ENCODE data around the gene PBX2. TPM values are rescaled to one million over a fixed set of nuclear protein-coding genes. Genes with fewer than 3 reads are reported as not detected.
"Not testable (repeated sequence)": the region's sequence is repeated elsewhere in the genome, so short reads cannot be mapped to it uniquely, and the experiment has no call there.

Gene PBX2
- polyA plus RNA-seq, 6 donors from 2014 or later: 0.64 to 4.0 (median 3.1) TPM

DNA sequence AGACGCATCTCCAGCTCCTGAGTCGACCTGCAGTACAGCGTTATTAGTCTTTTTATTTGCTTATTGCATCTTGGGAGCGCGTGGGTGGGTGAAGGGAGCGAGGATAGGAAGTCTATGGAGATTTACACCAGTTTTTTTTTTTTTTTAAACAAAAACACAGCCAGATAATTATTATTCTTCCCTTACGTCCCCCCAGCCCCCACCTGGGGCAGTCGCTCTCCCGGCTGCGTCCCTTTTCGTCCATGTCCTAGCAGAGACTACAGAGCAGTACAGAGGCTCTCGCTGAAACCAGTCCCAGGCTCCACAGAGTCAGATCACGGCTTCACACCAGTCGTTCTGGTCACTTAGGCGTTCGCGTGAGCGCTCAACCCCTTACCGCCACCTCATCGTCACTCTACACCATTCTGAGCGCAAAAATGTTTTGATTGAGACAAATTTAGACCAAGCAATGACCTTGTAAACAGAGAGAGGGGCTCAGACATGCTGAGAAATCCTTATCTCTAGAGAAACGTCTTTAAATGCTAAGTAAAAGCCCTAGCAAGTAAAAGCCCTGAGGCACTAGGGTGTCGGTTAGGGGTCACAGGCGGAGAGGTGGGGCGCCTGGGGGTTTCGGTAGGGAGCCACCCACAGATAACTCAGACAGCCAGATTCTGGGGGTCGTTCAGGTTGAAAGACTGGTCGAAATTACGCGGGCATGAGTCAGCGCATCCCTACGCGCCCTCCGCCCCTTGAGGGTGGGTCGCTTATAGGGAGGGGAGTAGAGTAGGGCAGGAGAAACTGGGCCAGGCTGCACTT lies 37.0 kb downstream of the PBX2 start:
- H3K4me3 Mint-ChIP-seq: peak overlapping the region; percentile 53 to 90 (median 77)
- ATAC-seq (ENCODE audit: low read depth in 2 of 2) (no peak), DNase-seq (no peak)
- H3K4me1 Mint-ChIP-seq: peaks cover 53 to 63% (median 59%) of the 10 kb centered on the region in 3 donors
- H3K27me3 Mint-ChIP-seq: peaks cover 42 to 63% (median 59%) of the 10 kb centered on the region in 3 donors
- H3K36me3 Mint-ChIP-seq: peaks cover 0 to 18% of the 10 kb centered on the region in 2 donors
- peak overlapping the region in 2 of 6 donors; percentile 42 to 71 for H3K27ac Mint-ChIP-seq
- H3K9me3 Mint-ChIP-seq: peaks cover 0 to 8% (median 0%) of the 10 kb centered on the region in 7 donors

DNA sequence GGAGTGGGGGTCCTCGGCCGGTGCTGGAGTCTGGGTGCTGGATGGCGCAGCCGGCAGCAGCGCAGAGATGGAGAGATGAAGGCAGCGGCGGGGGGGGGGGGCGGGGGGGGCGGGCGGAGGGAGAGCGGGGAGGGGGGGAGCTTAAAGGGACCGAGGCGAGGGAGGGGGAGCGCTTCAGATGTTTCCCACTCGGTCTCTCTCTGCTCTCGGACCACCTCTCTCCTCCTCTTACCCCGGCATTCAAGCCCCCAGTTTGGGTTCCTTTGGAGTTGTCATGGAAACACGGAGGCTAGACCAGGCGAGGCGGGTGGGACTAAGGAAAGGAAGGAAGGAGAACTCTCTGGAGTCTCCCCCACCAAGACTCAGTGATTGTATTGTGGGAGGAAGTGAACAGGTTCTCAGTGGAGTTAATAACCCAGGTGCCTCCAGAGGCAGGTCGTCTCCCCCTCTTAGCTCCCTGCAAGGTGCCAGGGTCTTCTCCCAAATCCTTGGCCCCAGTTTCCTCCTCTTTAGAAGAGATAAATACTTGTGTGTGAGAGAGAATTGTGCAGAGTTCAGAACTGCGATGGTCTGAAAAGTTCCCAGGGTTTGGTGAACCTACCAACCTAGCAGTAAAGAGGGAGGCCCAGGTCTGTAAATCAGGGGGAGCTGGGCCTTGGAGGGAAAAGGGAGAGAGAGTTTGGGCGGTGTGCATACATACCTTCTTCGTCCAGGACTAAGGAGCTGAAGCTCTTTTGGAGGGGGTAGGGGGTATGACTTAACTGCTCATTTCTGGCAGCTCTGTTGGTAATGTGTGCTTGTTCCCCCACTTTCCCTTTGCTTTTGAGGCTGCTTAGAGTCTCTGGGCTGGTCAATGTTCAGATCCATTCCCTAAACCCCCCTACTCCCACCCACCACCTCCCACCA lies 37.9 kb downstream of the PBX2 start, which contains the start of gene PRRT1:
TSS of gene PRRT1 (minus strand) at position 77 of the 906 bp plus-strand sequence. CDS start 112 bp downstream, outside the sequence.
- Mint-ChIP-seq H3K27ac (peak within 1 kb of the TSS in 2 of 6 donors; percentile 54 to 73), H3K4me1 (peaks cover 53 to 66% (median 56%) of the 10 kb centered on the region in 3 donors)
- DNase-seq: no peak

DNA sequence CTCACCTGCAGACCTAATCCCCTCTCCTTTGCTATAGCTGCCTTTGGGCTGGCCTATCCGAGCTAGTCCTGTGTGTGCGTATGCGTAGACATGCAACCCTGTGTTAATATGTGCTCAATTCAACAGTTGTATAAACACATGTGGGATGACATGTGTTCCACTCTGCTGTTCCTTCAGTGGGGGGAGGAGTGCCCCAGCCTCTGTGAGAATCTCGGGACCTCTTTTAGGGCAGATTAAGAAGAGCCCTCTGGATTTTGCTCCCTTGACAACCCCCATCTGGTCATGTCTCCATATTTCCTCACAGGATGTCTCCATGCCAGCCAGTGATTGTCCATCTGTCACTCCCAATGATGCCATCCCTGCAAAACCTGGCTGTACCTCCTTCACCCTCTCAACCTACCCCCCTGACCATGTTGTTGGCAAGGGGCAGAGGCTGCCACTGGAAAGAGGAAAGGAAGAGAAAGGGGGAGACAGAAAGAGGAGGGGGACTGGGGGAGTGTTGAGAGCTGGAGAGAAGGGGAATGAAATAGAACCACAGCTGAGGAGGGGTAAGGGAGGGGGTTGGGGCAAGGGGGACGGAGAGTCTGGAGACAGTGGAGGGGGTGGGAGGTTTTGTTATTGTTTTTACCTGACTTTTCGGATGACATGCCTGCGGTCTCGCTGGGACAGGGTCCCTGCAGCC lies 38.7 kb downstream of the PBX2 start:
- peaks cover 0 to 8% (median 0%) of the 10 kb centered on the region in 7 donors for H3K9me3 Mint-ChIP-seq
- ATAC-seq (ENCODE audit: low read depth in 2 of 2): no peak
- H3K4me1 Mint-ChIP-seq: peaks cover 53 to 66% (median 56%) of the 10 kb centered on the region in 3 donors
- peak overlapping the region in 2 of 6 donors; percentile 54 to 73 for H3K27ac Mint-ChIP-seq
- peaks cover 55 to 79% (median 69%) of the 10 kb centered on the region in 3 donors for H3K27me3 Mint-ChIP-seq
- peaks cover 0 to 10% of the 10 kb centered on the region in 2 donors for H3K36me3 Mint-ChIP-seq
- no peak for DNase-seq
- peak overlapping the region in 3 of 8 donors; percentile 9 to 65 (median 29) for H3K4me3 Mint-ChIP-seq

More for the DNA sequence above, 37.9 kb downstream of the PBX2 start, which contains the start of gene PRRT1:
- peaks cover 0 to 10% of the 10 kb centered on the region in 2 donors for H3K36me3 Mint-ChIP-seq
- H3K4me3 Mint-ChIP-seq: peak within 1 kb of the TSS in 7 of 8 donors; percentile 53 to 82 (median 68)
- peaks cover 50 to 71% (median 61%) of the 10 kb centered on the region in 3 donors for H3K27me3 Mint-ChIP-seq
- H3K9me3 Mint-ChIP-seq: peaks cover 0 to 8% (median 0%) of the 10 kb centered on the region in 7 donors
- no peak for ATAC-seq (ENCODE audit: low read depth in 2 of 2)

DNA sequence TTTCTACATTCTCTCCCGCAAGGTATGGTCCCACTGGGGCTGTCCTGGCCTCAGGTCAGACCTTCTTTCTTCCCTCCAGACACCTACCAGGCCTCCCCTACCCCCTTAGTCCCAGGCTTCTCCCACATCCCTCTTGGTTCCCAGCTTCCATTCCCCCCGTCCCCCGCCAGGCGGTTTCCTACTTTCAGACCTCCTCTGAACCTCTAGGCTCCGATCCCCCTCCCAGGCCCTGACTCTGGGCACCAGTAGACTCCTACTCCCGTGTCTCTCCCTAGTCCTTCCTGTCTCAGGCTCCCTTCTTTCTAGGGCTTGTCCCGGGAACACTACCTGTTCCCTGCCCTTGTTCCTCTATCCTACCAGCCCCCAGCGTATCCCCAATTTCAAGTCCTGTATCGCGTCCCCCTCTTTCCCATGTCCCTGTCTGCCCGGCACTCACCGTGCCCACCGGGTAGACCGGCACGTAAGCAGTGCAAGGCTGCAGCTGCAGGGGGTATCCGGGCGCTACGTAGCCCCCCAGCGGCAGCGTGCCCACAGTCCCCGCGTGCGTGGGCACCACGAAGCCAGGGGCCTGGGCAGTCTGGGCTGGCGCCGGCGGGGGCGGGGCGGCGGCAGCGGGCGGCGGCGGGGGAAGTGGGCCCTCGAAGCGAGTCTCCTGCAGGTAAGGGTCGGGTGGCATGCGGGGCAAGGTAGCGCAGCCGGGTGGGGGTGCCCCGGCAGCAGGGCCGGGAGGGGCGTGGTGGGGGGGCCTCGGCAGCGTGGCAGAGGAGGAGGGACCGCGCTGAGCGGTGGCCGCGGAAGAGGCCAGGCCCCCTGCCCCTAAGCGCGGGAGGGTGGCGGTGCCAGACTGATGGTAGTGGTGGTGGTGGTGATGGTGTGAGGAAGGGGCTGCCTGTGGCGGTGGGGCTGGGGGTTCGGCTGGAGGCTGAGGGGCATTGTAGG lies 39.8 kb downstream of the PBX2 start:
- H3K36me3 Mint-ChIP-seq: peaks cover 0 to 10% of the 10 kb centered on the region in 2 donors
- peaks cover 52 to 61% (median 53%) of the 10 kb centered on the region in 3 donors for H3K4me1 Mint-ChIP-seq
- H3K4me3 Mint-ChIP-seq: peak overlapping the region in 6 of 8 donors; percentile 4 to 75 (median 64)
- peaks cover 60 to 86% (median 77%) of the 10 kb centered on the region in 3 donors for H3K27me3 Mint-ChIP-seq
- H3K9me3 Mint-ChIP-seq: peaks cover 0 to 8% (median 0%) of the 10 kb centered on the region in 7 donors
- peak overlapping the region in 2 of 6 donors; percentile 59 to 60 for H3K27ac Mint-ChIP-seq
- ATAC-seq (ENCODE audit: low read depth in 2 of 2) (no peak), DNase-seq (no peak)

DNA sequence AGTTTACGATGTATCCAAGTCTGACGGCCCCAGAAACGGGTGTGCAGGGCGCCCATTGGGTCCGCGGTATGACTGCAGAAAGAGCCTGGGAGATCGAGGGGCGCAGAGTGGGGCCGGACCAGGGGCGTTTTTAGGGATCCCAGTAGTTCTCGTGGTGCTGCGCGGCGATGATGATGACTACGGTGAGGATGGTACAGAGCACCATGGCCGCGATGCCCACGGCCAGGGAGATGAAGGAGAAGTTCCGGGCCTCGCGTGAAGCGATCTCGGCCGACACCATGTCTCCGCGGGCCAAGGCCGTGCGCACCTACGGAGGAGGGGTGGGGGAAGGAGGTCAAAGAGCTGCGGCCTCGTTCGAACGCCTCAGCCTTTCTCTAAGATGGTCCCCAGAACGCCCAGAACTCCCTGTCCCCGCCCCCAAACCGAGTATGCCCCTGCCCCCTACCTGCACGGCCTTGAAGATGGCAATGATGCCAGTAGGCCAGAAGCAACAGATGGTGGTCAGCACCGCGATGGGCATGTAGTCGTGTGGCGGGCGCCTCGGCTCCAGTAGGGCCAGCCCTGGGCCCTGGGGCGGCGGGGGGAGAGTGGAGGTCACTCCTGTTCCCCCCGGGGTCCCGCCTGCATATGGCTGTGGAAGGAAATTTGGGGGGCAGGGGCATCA lies 40.8 kb downstream of the PBX2 start:
- peak; percentile 11 to 23 for ATAC-seq (ENCODE audit: low read depth in 2 of 2)
- peaks cover 42 to 52% (median 43%) of the 10 kb centered on the region in 3 donors for H3K4me1 Mint-ChIP-seq
- H3K27me3 Mint-ChIP-seq: peaks cover 58 to 79% (median 77%) of the 10 kb centered on the region in 3 donors
- peak overlapping the region; percentile 78 to 90 (median 83) for H3K4me3 Mint-ChIP-seq
- peaks cover 0 to 10% of the 10 kb centered on the region in 2 donors for H3K36me3 Mint-ChIP-seq
- no peak for DNase-seq
- peak overlapping the region in 2 of 6 donors; percentile 66 to 72 for H3K27ac Mint-ChIP-seq
- H3K9me3 Mint-ChIP-seq: peaks cover 0 to 8% (median 0%) of the 10 kb centered on the region in 7 donors

DNA sequence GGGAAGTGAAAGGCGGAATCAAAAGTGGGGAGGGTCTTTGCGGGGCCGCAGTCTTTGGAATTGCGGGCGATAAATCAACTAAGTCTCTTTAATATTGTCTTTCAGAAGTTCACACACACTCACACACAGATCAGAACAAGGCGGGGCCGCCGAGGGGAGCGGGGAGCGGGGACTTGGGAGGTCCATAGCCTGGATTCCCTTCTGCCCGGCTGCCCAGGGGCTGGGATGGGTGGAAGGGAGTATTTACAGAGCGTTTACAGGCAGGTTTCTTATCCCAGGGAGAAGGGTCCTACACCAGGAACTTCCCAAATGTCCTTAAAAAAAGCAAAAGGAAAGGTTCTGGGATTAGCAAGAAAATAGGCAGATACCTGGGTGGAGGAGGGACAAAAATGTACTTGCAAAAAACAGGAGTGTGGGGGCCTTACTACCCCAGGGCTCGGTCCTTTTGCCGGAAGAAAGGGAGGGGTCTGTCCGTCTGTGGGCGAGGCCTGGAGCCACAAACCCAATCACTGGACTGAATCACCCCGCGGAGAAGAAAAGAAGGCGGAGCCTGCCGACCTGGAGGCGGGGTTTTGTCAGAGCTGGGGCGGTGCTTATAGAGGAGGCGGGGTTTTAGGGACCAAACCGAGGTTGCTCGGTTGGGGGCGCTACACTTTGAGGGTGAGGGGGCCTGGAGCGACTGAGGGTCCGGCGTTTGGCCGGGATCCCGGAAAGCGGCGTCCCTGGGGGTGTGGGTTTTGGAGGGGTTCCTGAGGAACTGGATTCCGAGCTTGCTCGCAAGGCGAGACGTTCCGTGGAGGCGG lies 41.5 kb downstream of the PBX2 start:
- Mint-ChIP-seq H3K27me3 (peaks cover 58 to 77% (median 73%) of the 10 kb centered on the region in 3 donors), H3K4me3 (peak overlapping the region; percentile 78 to 90 (median 83)), H3K9me3 (peaks cover 0 to 8% (median 0%) of the 10 kb centered on the region in 7 donors), H3K4me1 (peaks cover 36 to 44% (median 36%) of the 10 kb centered on the region in 3 donors), H3K36me3 (peaks cover 0 to 10% of the 10 kb centered on the region in 2 donors), H3K27ac (peak overlapping the region in 4 of 6 donors; percentile 66 to 76 (median 70))
- peak; percentile 50 for DNase-seq
- ATAC-seq (ENCODE audit: low read depth in 2 of 2): peak; percentile 75 to 78

DNA sequence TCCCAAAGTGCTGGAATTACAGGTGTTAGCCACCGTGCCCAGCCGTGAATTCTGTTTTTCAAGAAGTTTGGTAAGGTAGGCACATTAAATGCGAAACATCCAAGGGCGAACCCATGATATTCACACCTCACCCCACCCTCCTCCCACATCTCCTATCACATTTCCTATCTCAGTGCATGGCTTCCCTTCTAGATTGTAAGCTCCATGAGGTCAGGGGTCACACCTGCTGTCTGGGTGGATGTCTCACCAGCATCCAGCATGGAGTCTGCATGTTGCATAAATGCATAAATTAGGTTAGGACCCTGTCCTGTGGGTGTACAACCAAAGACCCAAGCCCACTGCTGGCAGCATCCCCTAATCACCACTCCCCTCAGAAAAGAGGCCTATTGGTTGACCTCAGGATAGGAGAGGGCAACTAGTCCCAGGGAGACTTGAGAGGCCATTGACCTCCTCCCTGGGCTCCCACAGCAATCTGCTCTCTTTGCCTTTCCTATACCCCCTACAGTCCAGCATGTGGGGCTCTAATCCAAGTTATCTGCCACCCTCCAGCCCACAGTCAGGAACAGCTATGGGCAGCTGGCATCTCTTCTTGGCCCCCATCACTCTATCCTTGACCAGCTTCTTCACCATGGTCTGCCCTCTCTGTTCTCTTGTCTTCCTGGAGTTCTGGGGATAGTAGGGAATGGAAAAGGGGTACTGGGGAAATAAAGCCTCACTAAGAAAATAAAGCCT lies 42.4 kb downstream of the PBX2 start:
- peaks cover 0 to 8% (median 0%) of the 10 kb centered on the region in 7 donors for H3K9me3 Mint-ChIP-seq
- H3K4me3 Mint-ChIP-seq: peak overlapping the region in 1 of 8 donors; percentile 80
- H3K4me1 Mint-ChIP-seq: peaks cover 27 to 37% (median 28%) of the 10 kb centered on the region in 3 donors
- peaks cover 53 to 70% (median 68%) of the 10 kb centered on the region in 3 donors for H3K27me3 Mint-ChIP-seq
- DNase-seq (no peak), ATAC-seq (ENCODE audit: low read depth in 2 of 2) (no peak)
- peaks cover 0 to 10% of the 10 kb centered on the region in 2 donors for H3K36me3 Mint-ChIP-seq
- H3K27ac Mint-ChIP-seq: no peak overlapping the region

DNA sequence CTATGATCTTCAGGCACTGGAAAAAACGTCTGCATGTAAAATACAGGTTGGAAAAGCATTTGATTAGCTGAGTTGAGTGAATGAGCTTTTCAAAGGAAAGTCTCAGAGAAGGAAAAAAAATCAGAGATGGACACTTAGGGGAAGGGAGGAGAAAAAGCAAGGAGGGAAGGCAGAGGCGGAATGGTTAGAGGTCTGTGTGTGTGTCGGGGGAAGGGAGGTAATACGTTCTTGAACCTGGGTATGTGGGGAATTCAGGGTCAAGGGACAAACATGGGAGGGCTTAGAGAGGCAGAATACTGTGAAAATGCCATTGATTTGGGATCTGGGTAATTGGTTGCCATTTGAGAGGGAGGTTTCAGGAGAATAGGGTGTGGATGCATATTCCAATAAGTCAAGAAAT lies 43.3 kb downstream of the PBX2 start:
- Mint-ChIP-seq H3K27me3 (peaks cover 50 to 70% (median 67%) of the 10 kb centered on the region in 3 donors), H3K36me3 (peaks cover 0 to 10% of the 10 kb centered on the region in 2 donors), H3K4me1 (peaks cover 25 to 31% (median 27%) of the 10 kb centered on the region in 3 donors), H3K9me3 (peaks cover 0 to 8% (median 0%) of the 10 kb centered on the region in 7 donors), H3K27ac (peak overlapping the region in 1 of 6 donors; percentile 0), H3K4me3 (no peak overlapping the region)
- DNase-seq: no peak
- ATAC-seq (ENCODE audit: low read depth in 2 of 2): no peak

DNA sequence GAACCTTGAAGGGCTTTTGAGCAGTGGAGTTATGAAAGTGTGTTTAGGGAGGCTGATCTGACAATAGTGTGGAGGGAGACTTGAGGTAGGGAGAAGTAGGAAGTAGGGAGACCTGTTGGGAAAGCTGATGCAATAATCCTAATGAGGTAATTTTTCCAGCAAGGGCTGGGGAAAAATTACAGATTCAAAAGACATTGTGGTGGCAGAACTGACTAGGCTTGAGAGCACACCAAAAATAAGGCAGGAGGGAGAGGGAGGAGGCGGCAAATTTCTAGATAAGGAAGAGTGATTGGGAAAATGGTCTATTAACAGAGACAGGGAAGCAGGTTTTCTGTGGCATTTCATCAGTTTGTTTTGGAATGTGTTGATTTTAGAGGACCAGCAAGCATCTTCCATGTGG lies 43.7 kb downstream of the PBX2 start:
- peaks cover 25 to 27% (median 26%) of the 10 kb centered on the region in 3 donors for H3K4me1 Mint-ChIP-seq
- H3K4me3 Mint-ChIP-seq: no peak overlapping the region
- peak overlapping the region in 1 of 6 donors; percentile 47 for H3K27ac Mint-ChIP-seq

DNA sequence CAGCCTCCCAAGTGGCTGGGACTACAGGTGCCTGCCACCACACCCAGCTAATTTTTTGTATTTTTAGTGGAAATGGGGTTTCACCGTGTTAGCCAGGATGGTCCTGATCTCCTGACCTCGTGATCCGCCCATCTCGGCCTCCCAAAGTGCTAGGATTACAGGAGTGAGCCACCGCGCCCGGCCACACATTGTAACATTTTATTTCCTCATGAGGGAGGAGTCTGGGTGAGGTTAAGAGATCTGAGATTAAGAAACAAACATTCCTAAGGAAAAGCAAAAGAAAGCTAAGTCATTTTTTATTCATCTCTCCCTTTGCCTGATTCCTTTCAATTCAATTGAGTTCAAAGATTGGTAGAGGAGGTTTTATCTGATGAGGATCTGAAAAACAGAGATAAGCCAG lies 45.8 kb downstream of the PBX2 start:
- H3K9me3 Mint-ChIP-seq; H3K4me3 Mint-ChIP-seq; ATAC-seq (ENCODE audit: low read depth in 2 of 2); DNase-seq: not testable (repeated sequence)
- peaks cover 13 to 18% (median 15%) of the 10 kb centered on the region in 3 donors for H3K4me1 Mint-ChIP-seq
- H3K36me3 Mint-ChIP-seq: peaks cover 0 to 10% of the 10 kb centered on the region in 2 donors
- H3K27ac Mint-ChIP-seq: peak overlapping the region in 1 of 6 donors; percentile 15
- H3K27me3 Mint-ChIP-seq: peaks cover 40 to 57% (median 52%) of the 10 kb centered on the region in 3 donors

More for the DNA sequence above, 43.7 kb downstream of the PBX2 start:
- Mint-ChIP-seq H3K36me3 (peaks cover 0 to 10% of the 10 kb centered on the region in 2 donors), H3K27me3 (peaks cover 48 to 70% (median 66%) of the 10 kb centered on the region in 3 donors), H3K9me3 (peaks cover 0 to 8% (median 0%) of the 10 kb centered on the region in 7 donors)
- DNase-seq (no peak), ATAC-seq (ENCODE audit: low read depth in 2 of 2) (no peak)

Data from naive B cell (primary cell).